ENCODE data around the gene HIBADH.
A peak's percentile ranks its signal among the peaks of the same experiment; 100 is the strongest.

Gene HIBADH

DNA sequence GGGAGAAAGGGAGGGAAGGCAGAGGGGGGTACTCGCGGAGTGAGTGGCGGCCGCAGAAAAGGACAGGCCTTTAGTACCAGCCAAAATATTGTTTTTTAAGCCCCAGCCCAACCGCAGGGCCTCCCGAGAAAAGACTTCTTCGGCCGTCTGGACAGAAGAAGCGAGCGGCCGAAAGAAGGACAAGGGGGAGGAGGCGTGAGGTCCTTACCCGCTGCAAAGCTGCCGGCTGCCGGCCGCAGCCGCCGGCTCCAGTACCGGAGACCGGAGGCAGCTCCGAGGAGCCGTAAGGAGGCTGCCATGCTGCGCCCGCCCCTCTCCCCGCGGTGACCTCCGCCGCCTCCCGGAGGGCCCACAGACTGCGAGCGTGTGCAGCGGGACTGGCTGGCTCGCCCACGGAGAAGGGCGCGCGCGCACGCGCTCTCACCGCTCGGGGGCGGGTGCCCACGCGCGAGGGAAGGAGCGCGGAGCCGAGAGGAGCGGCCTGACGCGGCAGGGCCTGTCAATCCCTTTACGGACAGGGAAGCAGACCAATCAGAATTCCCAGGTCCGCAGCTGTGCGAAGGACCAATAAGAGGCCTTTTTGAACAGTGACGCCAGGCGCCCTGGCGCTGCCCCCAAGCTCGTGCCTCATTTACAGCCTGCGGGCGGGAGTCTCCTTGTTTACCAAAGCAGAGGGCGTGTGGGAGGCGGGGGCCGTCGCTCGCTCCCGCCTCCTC, at the start of gene HIBADH:
HIBADH (minus strand) TSS at position 394 of the 716 bp plus-strand sequence; CDS start at position 299, 95 bp downstream.
- peaks cover 8% of the 10 kb centered on the region for H3K4me1 Mint-ChIP-seq (ENCODE audit: low read depth)
- H3K9me3 Mint-ChIP-seq, result no peaks in the 10 kb centered on the region
- H3K27me3 Mint-ChIP-seq (ENCODE audit: low read depth), result no peaks in the 10 kb centered on the region
- peak within 1 kb of the TSS; percentile 81 for H3K4me3 Mint-ChIP-seq
- H3K27ac Mint-ChIP-seq, result peak within 1 kb of the TSS; percentile 72
- H3K36me3 Mint-ChIP-seq (ENCODE audit: low read depth), result peaks cover 2% of the 10 kb centered on the region

- H3K4me3 Mint-ChIP-seq, result no peak overlapping the region
- H3K9me3 Mint-ChIP-seq, result no peaks in the 10 kb centered on the region
- H3K27ac Mint-ChIP-seq, result no peak overlapping the region
- peaks cover 2% of the 10 kb centered on the region for H3K4me1 Mint-ChIP-seq (ENCODE audit: low read depth)
- no peaks in the 10 kb centered on the region for H3K36me3 Mint-ChIP-seq (ENCODE audit: low read depth)
- peaks cover 8% of the 10 kb centered on the region for H3K27me3 Mint-ChIP-seq (ENCODE audit: low read depth)
These were observed 49.5 kb upstream of the HIBADH start for GRCh38 chr7:27712217-27712616.

DNA sequence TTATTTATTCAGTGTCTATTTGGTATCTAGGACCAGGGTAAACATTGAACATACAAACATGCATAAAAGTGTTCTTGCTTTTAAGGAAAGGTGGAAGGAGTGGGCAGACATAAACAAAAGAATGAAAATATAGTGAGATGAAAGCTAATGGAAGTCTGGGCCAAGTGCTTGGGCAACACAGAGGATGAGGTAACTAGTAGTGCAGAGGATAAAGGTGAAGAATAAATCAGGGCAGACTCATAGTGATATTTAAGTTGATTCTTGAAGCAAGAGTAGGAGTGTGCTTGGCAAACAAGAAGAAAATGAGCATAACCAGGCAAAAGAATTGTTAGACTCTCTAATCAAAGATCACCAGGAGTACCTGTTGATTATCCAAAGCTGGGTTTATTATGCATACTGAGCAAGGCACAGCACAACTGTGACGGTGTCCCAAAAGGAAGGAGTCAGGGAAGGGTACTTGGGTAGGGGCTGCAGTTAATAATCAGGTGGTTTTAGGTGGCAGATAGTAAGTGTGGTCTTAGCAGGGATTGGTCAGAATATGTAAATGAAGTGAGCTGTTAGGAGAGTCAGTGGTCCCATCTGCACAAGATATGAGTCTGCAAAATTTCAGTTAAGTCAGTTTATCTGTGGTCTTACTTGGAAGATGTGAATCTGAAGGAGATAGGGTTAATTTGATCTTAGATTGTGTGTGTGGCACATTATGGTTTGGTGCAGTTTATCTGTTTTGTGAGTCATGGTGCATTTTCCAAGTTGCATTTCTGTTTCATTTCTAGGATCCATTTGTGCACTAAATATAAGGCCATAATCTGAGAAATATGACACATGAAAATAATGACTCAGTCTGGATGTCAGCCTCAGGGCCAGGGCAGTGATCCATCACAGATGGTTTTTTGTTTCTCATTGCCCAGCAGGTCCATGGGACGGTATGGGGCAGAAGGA, 46.7 kb upstream of the HIBADH start:
- no peak overlapping the region for H3K27ac Mint-ChIP-seq
- H3K4me3 Mint-ChIP-seq, result no peak overlapping the region
- no peaks in the 10 kb centered on the region for H3K9me3 Mint-ChIP-seq
- H3K4me1 Mint-ChIP-seq (ENCODE audit: low read depth), result peaks cover 2% of the 10 kb centered on the region
- peaks cover 8% of the 10 kb centered on the region for H3K27me3 Mint-ChIP-seq (ENCODE audit: low read depth)
- H3K36me3 Mint-ChIP-seq (ENCODE audit: low read depth), result no peaks in the 10 kb centered on the region

DNA sequence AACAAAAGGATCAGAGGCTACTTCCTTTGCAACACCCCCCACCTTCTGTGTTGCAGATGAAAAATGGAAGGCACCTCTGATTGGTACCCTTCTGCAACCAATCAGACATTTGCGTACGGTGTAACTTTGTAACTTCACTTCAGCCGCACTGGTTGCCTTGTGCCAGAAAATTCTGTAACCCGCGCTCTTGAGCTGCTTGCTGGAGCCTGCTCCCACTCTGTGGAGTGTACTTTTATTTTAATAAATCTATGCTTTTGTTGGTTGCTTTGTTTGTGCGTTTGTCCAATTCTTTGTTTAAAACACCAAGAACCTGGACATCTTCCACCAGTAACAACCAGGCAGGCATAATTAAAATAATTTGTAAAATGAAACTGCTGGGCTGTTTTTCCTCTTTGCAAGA, 45.8 kb upstream of the HIBADH start:
- Mint-ChIP-seq H3K9me3 (no peaks in the 10 kb centered on the region), H3K4me1 (ENCODE audit: low read depth) (peaks cover 2% of the 10 kb centered on the region), H3K27ac (no peak overlapping the region), H3K27me3 (ENCODE audit: low read depth) (peaks cover 8% of the 10 kb centered on the region), H3K4me3 (no peak overlapping the region), H3K36me3 (ENCODE audit: low read depth) (no peaks in the 10 kb centered on the region)

GRCh38 chr7:27705200-27705594, 42.5 kb upstream of the HIBADH start:
- Mint-ChIP-seq H3K36me3 (ENCODE audit: low read depth) (no peaks in the 10 kb centered on the region), H3K27ac (no peak overlapping the region), H3K9me3 (no peaks in the 10 kb centered on the region), H3K27me3 (ENCODE audit: low read depth) (peaks cover 8% of the 10 kb centered on the region), H3K4me1 (ENCODE audit: low read depth) (no peaks in the 10 kb centered on the region), H3K4me3 (no peak overlapping the region)

DNA sequence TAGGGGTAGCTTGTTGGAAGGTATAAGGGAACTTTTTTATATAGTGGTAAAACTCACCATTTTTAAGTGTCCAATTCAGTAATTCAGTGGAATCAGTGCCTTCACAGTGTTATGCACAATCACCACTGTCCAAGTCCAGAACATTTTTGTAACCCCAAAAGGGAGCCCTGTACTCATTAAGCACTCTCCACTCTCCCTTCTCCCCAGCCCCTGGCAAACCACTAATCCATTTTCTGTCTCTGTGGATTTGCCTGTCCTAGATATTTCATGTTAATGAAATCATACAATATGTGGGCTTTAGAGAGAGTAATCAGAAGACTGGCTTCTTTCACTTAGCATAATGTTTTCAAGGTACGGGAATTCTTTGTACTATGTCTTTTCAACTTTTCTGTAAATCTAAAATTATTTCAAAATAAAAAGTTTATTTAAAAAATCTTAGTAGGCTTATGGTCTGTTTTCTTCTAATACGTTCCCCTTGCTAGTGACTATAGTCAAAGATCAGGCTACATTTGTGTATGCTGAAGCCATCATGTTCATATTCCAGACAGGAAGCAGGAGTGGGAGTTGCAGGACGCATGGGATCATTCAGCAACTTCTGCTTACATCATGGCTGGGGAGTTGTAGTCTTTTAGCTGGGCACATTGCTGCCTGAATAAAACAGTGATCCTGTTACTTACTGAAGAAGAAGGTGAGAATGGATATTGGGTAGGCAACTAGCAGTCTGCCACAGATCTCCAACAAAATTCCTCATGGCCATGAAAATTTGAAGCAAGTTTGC, 41.9 kb upstream of the HIBADH start:
- peaks cover 8% of the 10 kb centered on the region for H3K27me3 Mint-ChIP-seq (ENCODE audit: low read depth)
- no peaks in the 10 kb centered on the region for H3K36me3 Mint-ChIP-seq (ENCODE audit: low read depth)
- H3K4me1 Mint-ChIP-seq (ENCODE audit: low read depth), result no peaks in the 10 kb centered on the region
- no peaks in the 10 kb centered on the region for H3K9me3 Mint-ChIP-seq
- no peak overlapping the region for H3K4me3 Mint-ChIP-seq
- H3K27ac Mint-ChIP-seq, result no peak overlapping the region

GRCh38 chr7:27703181-27703580, 40.5 kb upstream of the HIBADH start:
- Mint-ChIP-seq H3K36me3 (ENCODE audit: low read depth) (no peaks in the 10 kb centered on the region), H3K27me3 (ENCODE audit: low read depth) (peaks cover 8% of the 10 kb centered on the region), H3K4me1 (ENCODE audit: low read depth) (no peaks in the 10 kb centered on the region), H3K4me3 (no peak overlapping the region), H3K27ac (no peak overlapping the region), H3K9me3 (no peaks in the 10 kb centered on the region)

DNA sequence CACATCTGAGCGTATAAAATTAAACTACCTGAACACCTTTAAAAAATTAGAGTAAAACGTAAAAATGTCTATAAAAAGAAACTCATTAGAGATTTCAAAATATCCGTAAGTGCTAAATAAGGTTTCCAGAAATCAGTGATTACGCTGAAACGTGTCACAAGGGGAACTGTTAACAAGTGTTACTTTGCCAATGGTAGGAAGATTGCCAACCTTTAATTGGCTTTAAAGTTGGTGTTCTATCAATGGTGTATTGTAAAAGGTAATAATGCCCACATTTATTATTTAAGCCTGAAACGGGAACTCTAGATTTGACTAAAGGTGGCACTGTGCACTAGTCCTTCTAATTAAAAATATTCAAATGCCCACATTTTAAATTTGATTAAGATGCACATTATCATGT, 37.8 kb upstream of the HIBADH start:
- Mint-ChIP-seq H3K4me1 (ENCODE audit: low read depth) (no peaks in the 10 kb centered on the region), H3K9me3 (no peaks in the 10 kb centered on the region), H3K36me3 (ENCODE audit: low read depth) (no peaks in the 10 kb centered on the region), H3K27ac (no peak overlapping the region), H3K27me3 (ENCODE audit: low read depth) (peaks cover 8% of the 10 kb centered on the region), H3K4me3 (no peak overlapping the region)

GRCh38 chr7:27699751-27700150, 37.1 kb upstream of the HIBADH start:
- H3K9me3 Mint-ChIP-seq, result no peaks in the 10 kb centered on the region
- no peak overlapping the region for H3K27ac Mint-ChIP-seq
- H3K4me3 Mint-ChIP-seq, result no peak overlapping the region
- peaks cover 3% of the 10 kb centered on the region for H3K27me3 Mint-ChIP-seq (ENCODE audit: low read depth)
- H3K36me3 Mint-ChIP-seq (ENCODE audit: low read depth), result no peaks in the 10 kb centered on the region
- no peaks in the 10 kb centered on the region for H3K4me1 Mint-ChIP-seq (ENCODE audit: low read depth)

DNA sequence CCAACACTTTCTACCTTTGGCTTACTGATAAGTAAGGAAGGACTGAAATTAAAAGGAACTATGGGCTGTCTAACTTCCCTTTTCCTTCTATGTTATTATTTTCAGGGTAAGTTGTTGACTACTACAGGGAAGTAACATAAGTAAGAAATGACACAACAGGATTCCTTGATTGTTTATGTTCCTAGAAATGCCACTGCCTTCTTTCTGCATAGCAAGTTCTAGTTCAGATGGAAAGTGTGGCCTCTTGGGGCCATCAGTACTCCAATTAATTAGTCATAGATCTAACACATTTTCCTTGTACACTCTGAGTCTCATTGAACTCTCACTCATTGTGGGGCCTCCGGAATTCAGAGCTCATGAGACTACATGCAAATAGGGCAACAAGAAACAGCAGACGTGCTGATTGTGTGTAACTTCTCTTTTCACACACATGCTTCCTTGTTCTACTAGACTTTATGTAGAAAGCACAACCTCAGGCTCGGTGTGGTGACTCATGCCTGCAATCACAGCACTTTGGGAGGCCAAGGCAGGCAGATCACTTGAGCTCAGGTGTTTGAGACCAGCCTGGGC, 35.3 kb upstream of the HIBADH start:
- Mint-ChIP-seq H3K36me3 (ENCODE audit: low read depth) (no peaks in the 10 kb centered on the region), H3K4me1 (ENCODE audit: low read depth) (no peaks in the 10 kb centered on the region), H3K4me3 (no peak overlapping the region), H3K27me3 (ENCODE audit: low read depth) (peaks cover 3% of the 10 kb centered on the region), H3K27ac (no peak overlapping the region), H3K9me3 (no peaks in the 10 kb centered on the region)

- Mint-ChIP-seq H3K4me1 (ENCODE audit: low read depth) (no peaks in the 10 kb centered on the region), H3K4me3 (no peak overlapping the region), H3K27me3 (ENCODE audit: low read depth) (no peaks in the 10 kb centered on the region), H3K27ac (no peak overlapping the region), H3K36me3 (ENCODE audit: low read depth) (no peaks in the 10 kb centered on the region), H3K9me3 (no peaks in the 10 kb centered on the region)
These were observed 32.4 kb upstream of the HIBADH start for GRCh38 chr7:27695096-27695495.

GRCh38 chr7:27693794-27694193, 31.1 kb upstream of the HIBADH start:
- Mint-ChIP-seq H3K4me3 (no peak overlapping the region), H3K27me3 (ENCODE audit: low read depth) (peaks cover 5% of the 10 kb centered on the region), H3K36me3 (ENCODE audit: low read depth) (no peaks in the 10 kb centered on the region), H3K4me1 (ENCODE audit: low read depth) (no peaks in the 10 kb centered on the region), H3K9me3 (no peaks in the 10 kb centered on the region), H3K27ac (no peak overlapping the region)

DNA sequence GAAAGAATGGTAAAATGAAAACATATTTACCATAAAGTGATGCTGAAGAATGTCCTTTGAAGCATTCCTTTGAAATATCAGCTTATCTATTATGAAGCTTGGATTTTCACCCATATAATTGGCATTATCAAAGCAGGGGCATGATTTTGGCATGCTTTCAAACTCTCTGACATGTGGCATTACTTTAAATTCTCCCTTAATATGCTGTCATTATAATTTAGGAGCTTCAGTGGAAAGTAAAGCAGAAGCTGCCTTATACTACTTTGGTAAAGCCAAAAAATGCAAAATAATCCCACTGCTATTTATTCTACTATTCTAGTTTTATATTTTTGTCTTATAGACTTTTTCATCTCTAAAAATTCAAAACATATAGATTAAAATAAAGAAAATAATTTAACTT, 28.0 kb upstream of the HIBADH start:
- Mint-ChIP-seq H3K4me3 (no peak overlapping the region), H3K36me3 (ENCODE audit: low read depth) (no peaks in the 10 kb centered on the region), H3K9me3 (no peaks in the 10 kb centered on the region), H3K27ac (no peak overlapping the region), H3K4me1 (ENCODE audit: low read depth) (no peaks in the 10 kb centered on the region), H3K27me3 (ENCODE audit: low read depth) (peaks cover 18% of the 10 kb centered on the region)

GRCh38 chr7:27689591-27690164, 27.0 kb upstream of the HIBADH start:
- Mint-ChIP-seq H3K4me3 (no peak overlapping the region), H3K36me3 (ENCODE audit: low read depth) (no peaks in the 10 kb centered on the region), H3K27ac (no peak overlapping the region), H3K4me1 (ENCODE audit: low read depth) (no peaks in the 10 kb centered on the region), H3K9me3 (no peaks in the 10 kb centered on the region), H3K27me3 (ENCODE audit: low read depth) (peaks cover 18% of the 10 kb centered on the region)

Data from T-helper 1 cell treated with Interleukin-12 subunit alpha and Interleukin-12 subunit beta and Interleukin-4 antibody, amounts not matched to agents 30 μg/mL and 1 μg/mL, for 36 hours (primary cell).